HL-60/S4 (cell line): ENCODE measurements around the gene DNAAF5.
"Not testable (repeated sequence)": the region's sequence is repeated elsewhere in the genome, so short reads cannot be mapped to it uniquely, and the experiment has no call there.

ENCODE experiments used
- in situ Hi-C: fragments of 300-500 bp; cut with MboI; formaldehyde crosslinking; loops from 2 replicates; pipeline ENCODE4 v1.14.3; 2022; ENCODE audit warnings: low sequenced_read_pairs

The DNAAF5 gene

DNA sequence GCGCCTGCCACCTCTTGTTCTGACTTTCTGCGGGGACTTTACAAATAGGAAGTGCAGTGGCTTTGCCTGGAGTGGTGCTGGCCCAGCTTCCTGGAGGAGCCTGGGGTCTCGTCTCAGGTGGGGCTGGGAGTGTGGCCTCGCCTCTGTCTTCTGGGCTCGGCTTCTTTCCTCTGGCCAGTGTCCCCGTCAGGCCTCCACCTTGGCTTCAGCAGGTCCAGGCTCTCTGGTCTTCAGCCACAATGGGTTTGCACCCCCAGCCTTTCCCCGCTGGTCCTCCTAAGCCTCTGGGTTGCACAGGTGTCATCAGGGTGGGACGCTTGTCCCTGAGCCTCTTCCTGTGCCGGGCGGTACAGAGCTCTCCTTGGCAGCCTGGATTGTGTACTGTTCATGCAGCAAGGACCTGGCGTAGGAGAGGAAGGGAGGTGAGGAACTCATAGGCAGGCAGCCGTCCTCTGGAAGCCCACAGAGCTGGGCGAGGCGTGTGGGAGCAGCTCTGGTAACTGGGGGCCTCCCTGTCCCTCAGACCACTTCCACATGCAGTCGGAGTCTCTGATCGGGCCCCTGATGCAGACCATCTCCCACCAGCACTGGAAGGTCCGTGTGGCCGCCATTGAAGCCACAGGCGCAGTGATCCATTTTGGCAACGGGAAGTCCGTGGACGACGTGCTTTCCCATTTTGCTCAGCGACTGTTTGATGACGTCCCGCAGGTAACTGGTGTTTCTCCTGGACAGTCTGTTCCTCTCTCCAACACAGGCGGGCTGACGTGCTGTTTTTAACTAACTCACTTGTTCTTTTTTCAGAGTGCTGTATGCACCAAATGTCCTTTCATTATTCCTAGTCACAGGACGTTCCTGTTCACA lies 2.9 kb downstream of the DNAAF5 start:
- in situ Hi-C loops: no loop called here

DNA sequence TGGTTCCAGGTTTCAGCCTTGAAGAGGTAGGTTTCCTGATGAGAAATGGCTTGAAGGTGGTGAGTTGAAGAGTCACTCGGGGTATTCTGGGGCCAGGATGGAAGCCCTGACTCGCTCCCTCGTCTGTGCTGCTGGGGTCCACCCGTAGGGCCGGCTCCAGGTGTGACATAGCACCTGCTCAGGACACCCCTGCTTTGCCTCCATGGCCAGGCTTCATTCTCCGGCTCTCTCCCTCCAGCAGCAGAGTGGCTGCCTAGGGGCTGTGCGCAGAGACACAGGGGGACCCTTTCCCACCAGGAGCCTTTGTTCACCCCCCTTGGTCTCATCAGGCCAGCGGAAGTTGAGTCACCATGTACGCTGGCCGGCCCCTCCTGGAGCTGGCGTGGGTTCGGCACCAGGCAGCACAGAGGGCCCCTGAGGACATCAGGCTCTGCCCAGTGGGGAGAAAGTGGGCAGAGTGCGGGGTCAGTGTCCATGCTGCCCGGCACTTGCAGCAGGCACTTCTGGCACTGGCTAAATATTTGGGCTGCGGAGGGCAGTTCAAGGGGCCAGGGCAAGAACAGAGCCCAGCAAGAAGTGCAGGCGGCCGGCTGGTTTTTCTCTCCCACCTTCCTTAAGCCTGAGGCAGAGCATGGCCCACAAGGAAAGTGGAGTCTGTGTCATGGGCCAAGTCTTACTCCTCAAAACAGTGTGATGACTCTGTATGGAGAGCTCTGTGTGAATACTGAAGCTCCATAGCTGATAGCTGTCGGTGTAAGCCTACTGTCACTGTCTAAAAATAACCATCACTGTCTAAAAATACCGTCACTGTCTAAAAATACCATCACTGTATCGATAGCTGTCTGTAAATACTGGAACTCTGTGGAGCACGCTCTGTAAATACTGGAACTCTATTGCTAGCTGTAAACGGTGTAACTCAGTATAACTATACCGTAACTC lies 4.3 kb downstream of the DNAAF5 start:
- in situ Hi-C loops: no loop called here

DNA sequence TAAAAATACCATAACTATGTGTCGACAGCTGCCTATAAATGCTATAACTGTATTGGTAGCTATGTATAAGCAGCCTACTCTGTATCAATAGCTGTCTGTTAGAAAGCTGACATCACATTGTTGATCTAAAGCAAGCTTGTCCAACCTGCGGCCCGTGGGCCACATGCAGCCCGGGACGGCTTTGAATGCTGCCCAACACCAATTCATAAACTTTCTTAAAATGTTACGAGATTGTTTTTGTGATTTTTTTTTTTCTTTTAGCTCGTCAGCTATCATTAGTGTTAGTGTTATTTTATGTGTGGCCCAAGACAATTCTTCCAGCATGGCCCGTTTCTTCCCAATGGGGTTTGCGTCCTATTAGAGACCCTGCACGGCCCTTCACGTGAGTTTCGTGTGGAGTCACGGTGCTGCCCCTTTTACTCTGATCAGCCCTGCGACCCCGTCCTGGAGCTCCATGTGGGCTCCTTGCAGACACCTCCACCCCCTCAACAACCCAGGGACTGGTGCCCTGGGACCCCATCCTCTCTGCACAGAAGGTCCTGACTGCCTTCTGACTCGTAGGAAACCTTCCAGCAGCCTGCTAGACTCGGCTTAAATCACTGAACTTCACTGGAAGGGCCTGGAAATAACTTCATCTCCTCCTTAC lies 5.1 kb downstream of the DNAAF5 start:
- in situ Hi-C loops: no loop called here

DNA sequence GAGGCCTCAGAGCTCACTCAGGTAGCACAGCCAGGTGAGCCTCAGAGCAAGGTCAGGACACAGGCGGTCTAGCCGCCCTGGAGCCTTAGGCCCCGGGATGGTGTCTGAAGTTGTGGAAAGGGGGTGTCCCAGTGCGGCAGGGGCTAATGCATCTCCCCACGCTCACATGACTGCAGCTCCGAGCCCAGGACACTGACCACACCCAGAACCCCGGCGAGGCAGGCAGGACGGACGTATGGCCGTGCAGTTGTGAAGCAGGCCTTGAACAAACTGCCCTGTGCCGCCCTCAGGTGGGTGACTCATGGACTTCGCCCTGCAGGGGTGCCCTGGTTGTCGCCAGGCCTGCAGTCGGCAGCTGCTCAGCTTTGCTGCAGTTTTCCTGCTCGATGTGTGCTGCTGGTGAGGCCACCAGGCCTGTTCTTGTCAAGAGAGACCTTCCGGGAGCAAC lies 5.6 kb downstream of the DNAAF5 start:
- in situ Hi-C loops: no loop called here

DNA sequence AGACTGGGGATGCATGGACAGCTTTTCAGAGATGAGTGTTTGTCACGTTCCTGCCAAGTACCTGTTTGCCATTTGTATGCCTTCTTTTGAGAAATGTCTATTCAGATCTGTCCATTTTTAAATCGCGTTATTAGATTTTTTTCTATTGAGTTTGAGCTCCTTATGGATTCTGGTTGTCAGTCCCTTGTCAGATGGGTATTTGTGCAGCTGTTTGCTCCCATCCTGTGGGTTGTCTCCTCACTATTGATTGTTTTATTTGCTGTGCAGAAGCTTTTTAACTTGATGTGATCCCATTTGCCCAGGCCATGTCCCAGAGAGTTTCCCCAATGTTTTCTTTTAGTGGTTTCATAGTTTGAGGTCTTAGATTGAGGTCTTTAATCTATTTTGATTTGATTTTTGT lies 6.1 kb downstream of the DNAAF5 start:
- in situ Hi-C loops: no loop called here

DNA sequence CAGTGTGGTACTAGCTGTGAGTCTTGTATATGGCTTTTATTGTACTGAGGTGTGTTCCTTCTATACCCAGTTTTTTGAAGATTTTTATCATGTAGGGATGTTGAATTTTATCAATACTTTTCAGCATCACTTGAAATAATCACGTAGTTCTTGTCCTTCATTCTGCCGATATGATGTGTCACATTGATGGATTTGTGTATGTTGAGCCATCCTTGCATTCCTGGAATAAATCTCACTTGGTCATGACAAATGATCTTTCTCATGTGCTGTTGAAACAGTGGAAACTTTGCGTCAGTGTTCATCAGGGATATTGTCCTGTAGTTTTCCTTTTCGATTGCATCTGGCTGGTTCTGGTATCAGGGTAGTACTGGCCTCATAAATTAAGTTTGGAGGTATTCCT lies 7.7 kb downstream of the DNAAF5 start:
- in situ Hi-C loops: no loop called here

DNA sequence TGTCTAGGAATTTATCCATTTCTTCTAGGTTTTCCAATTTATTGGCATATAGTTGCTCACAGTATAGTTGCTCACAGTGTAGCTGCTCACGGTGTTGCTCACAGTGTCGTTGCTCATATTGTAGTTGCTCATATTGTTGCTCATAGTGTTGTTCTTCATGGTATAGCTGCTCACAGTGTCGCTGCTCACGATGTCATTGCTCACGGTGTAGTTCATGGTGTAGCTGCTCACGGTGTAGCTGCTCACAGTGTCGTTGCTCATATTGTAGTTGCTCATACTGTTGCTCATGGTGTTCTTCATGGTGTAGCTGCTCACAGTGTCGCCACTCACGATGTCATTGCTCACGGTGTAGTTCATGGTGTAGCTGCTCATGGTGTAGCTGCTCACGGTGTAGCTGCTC lies 8.3 kb downstream of the DNAAF5 start:
- in situ Hi-C loops: no loop called here

DNA sequence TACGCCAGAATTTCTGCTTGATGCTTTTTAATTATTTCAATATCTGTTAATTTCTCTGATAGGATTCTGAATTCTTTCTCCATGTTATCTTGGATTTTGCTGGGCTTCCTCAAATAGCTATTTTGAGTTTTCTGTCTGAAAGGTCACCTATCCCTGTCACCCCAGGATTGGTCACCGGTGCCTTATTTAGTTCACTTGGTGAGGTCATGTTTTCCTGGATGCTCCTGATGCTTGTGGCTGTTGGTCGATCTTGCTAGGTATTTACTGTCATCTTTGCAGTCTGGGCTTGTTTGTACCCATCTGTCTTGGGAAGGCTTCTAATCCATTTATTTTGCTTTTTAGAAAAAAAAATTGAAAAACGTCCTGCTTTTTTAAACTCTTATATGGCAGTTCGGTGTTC lies 11.7 kb downstream of the DNAAF5 start:
- in situ Hi-C loops: no loop called here

DNA sequence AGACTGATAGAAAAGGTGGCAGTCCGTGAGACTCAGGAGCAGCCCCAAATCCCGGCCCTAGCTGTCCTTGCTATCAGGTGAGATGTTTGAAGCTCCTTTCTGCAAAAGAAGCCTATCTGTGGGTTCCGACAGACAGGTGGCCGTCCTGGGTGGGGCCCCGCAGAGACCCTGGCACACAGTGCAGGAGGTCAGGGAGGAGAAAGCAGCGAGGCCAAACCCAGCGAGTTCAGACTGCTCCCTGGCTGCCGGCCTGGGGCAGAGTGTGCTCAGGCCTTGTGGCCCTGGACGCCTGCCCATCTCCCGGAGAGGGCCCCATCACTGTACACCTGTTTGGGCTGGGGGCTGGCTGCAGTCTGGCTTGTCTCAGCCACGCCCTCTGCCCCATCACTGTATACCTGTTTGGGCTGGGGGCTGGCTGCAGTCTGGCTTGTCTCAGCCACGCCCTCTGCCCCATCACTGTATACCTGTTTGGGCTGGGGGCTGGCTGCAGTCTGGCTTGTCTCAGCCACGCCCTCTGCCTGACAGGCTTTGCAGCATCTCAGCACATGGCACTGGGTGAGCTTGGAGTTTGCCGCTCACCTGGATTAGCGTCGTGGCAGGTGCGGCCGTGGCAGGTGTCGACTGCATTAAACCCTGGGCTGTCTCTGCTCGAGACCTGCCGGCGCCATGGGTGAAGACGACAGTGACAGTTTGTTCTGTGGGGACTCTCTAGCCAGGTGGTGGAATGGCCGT lies 12.4 kb downstream of the DNAAF5 start:
- in situ Hi-C loops: no loop called here

DNA sequence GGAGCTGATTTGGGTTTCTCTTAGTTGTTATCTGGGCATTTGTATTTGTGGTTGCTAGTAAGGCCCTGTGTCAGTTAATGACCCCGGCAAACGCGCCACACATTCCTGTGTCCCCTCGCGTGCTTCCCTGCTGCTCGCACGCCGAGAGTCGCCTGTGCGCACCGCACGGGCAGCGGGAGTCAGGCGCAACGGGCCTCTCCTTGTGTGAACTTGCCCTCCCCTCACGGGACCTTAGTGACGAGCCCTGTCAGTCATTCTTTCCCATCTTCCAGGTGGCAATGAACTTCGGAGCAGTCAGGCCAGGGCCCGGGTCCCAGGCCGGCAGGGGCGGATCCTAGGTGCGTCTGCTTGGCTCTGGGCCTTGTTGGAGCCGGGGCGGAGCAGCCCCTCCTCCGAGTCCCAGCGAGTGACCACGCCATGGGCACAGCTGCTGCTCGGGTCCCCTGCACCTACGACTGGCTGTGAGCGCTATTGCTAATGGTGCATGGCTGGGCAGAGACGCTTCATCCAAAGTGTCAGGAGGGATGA lies 13.0 kb downstream of the DNAAF5 start:
- in situ Hi-C loops: no loop called here

DNA sequence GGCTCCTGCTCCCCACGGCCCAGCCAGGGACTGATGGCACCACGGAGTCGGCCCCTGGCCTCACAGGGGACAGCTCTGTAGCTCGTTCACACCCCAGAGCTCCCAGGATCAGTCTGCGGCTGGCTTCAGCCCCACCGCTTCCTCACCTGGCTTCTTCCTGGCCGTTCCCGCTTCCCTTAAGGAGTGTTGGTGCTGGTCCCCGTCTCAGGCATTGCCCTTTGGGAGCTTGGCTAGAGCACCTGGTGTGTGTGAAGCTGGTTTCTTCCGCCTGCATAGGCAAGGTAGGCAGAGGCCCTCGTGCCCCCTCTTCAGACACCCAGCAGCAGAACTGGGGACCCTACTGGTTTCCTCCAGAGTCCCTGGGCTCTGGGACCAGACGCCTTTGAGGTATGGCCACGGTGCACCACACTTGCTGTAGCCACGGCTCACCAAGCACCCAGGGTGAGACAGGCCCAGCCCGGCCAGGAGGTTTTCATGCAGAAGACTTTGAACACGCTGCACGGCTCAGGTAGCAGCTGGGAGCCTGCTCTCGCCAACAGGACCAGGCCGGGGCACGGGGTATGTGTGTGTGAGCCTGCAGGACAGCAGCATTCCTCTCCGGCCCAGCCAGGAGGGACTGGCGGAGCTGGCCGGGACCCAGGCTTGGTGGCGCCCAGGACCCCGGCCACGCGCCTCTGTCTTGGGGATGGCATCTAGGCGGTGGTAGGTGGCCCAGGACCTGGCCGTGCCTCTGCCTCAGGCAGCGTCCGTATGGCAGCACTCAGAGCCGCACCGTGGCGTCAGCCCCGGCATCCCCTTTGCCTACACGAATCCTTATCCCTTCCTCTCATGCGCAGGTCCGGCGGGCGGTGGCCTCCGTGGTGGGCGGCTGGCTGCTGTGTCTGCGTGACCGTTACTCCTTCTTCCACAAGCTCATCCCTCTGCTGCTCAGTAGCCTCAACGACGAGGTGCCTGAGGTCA lies 13.8 kb downstream of the DNAAF5 start:
- in situ Hi-C loops: no loop called here

DNA sequence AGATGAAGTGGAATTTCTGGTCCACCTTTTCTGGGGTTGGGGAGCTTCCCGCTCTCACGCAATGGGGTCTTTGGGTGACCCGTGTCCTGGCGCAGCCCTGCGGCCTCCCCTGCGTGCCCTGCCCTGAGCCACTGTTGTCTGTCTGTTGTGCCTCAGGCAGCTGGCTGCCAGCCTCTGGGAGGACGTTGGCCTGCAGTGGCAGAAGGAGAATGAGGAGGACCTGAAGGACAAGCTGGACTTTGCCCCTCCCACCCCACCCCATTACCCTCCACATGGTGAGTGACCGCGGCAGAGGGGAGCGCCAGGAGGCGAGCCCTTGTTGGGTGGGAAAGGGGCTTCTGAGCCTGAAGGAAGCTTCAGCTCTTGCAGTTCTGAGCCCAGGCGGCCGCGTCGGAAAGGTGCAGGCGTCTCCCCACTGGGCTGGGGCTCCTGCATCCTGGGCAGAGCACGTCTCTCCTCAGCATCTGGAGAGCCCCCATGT lies 14.7 kb downstream of the DNAAF5 start:
- in situ Hi-C loops: no loop called here

DNA sequence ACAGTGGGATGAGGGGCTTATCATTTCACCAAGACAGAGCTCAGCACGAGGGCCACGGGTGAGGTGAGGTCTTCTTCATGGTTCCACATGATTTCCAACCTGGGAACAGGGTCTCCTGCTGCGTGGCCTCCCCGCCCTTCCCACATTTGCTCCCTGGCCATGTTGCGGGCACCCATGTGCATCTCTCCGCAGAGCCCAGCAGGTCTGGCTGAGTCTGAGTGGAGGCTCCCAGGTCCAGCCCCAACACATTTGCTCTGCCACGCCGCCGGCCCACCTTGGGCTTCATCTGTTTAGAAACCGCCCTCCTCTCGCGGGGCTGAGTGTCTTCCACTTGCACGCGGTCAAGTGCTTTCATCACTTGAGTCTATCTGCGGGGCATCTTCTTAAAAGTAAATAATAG lies 15.4 kb downstream of the DNAAF5 start:
- in situ Hi-C loops: no loop called here

DNA sequence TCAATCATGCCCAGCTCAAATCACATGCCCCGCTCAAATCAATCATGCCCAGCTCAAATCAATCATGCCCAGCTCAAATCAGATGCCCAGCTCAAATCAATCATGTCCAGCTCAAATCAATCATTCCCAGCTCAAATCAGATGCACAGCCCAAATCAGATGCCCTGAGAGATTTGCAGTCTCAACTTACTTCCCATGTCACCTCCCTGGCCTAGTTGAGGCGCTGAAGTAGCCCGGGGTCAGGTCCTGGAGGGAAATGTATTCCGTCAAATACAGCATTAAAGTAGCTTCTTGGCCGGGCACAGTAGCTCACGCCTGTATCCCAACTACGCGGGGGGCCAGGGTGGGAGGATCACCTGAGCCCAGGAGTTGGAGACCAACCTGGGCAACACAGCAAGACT lies 16.3 kb downstream of the DNAAF5 start:
- in situ Hi-C loops: no loop called here

DNA sequence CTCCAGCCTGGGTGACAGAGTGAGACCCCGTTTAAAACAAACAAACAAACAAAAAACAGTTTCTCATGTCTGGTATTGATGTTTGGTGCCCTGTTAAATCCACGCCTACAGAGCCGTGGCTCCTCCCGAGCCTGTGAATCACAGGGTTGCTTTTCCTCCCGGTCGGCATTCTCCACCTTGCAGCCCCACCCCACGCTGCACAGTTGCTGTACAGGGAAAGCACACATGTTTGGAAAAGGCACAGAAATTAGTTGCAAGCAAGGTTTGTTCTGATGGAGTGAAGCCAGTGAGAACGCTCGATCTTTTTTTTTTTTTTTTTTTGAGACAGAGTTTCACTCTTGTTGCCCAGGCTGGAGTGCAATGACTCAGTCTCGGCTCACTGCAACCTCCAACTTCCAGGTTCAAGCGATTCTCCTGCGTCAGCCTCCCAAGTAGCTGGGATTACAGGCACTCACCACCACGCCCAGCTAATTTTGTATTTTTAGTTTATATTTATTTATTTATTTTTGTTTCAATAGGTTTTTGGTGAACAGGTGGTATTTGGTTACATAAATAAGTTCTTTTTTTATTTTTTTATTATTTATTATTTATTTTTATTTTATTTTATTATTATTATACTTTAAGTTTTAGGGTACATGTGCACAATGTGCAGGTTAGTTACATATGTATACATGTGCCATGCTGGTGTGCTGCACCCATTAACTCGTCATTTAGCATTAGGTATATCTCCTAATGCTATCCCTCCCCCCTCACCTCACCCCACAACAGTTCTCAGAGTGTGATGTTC lies 17.0 kb downstream of the DNAAF5 start:
- in situ Hi-C loops: not testable (repeated sequence)

DNA sequence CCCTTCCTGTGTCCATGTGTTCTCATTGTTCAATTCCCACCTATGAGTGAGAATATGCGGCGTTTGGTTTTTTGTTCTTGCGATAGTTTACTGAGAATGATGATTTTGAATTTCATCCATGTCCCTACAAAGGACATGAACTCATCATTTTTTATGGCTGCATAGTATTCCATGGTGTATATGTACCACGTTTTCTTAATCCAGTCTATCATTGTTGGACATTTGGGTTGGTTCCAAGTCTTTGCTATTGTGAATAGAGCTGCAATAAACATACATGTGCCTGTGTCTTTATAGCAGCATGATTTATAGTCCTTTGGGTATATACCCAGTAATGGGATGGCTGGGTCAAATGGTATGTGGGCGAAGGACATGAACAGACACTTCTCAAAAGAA lies 17.6 kb downstream of the DNAAF5 start:
- in situ Hi-C loops: not testable (repeated sequence)

DNA sequence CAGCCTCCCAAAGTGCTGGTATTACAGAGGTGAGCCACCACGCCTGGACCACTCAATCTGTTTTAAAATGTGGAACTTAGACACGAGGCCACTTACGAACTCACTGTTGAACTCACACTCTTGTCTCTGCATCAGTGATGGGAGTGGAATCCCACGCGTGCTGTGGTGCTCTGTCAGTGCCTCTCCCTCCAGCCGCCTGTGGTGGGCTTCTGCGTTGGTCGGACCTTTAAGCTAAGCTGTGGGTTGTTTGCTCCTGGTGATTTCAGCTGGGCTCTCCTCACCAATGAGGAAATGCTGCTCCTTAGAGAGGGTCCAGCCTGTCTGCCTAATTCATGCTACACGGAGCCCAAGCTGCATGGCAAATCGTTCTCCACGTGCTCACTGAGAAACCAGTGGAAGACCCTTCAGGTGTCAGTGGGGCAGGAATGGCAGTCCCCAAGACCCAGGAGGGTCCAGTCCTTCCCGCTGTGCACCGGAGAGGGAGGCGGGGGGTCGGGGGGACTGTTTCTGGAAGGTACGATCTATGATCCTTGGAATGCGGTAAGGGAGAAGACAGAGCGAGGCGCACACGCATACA lies 18.4 kb downstream of the DNAAF5 start:
- in situ Hi-C loops: no loop called here
